Neuronal stem cell (in vitro differentiated cells): Measurements from ENCODE around the gene MFGE8.
"Not testable (repeated sequence)": the region's sequence is repeated elsewhere in the genome, so short reads cannot be mapped to it uniquely, and the experiment has no call there.

Experiments
- DNase-seq: peaks from one replicate; pipeline ENCODE4 v3.0.0-alpha.2; 2013; ENCODE audit warnings: low spot score
- H2AFZ ChIP-seq: one replicate; pipeline ENCODE4 v1.6.1; 2013; ENCODE audit warnings: mild to moderate bottlenecking, low read length, inconsistent platforms
- H2AK5ac ChIP-seq: 2 replicates; pipeline ENCODE4 v1.6.1; 2013; ENCODE audit warnings: low read depth, mild to moderate bottlenecking, inconsistent platforms, low read length, moderate library complexity, mixed read lengths
- H2BK120ac ChIP-seq: 2 replicates; pipeline ENCODE4 v1.6.1; 2013; ENCODE audit warnings: low read depth, mild to moderate bottlenecking, inconsistent platforms, low read length, moderate library complexity, mixed read lengths
- H2BK12ac ChIP-seq: one replicate; pipeline ENCODE4 v1.6.1; 2013; ENCODE audit warnings: low read length, inconsistent platforms
- H2BK15ac ChIP-seq: 2 replicates; pipeline ENCODE4 v1.6.1; 2013; ENCODE audit warnings: mild to moderate bottlenecking, low read length, inconsistent platforms, mixed read lengths
- H2BK5ac ChIP-seq: one replicate; pipeline ENCODE4 v1.6.1; 2013; ENCODE audit warnings: inconsistent platforms, mild to moderate bottlenecking, low read length, moderate library complexity
- H3K14ac ChIP-seq: one replicate; pipeline ENCODE4 v1.6.1; 2013; ENCODE audit warnings: low read length, inconsistent platforms
- H3K18ac ChIP-seq: 2 replicates; pipeline ENCODE4 v1.6.1; 2013; ENCODE audit warnings: low read length, inconsistent platforms
- H3K23ac ChIP-seq: 2 replicates; pipeline ENCODE4 v1.6.1; 2013; ENCODE audit warnings: low read depth, mild to moderate bottlenecking, mixed read lengths, low read length, inconsistent platforms; ENCODE audit not compliant: poor library complexity
- H3K27ac ChIP-seq: replicated peaks from 3 replicates; pipeline ENCODE4 v1.5.1; 2013; ENCODE audit warnings: low read length, inconsistent platforms
- H3K27me3 ChIP-seq, 3 experiments: 2 replicates each; pipeline ENCODE4 v1.6.1; 2013; ENCODE audit warnings: low read length in 3 of 3, mild to moderate bottlenecking in 2 of 3, inconsistent platforms in 1 of 3, low read depth in 1 of 3, mixed read lengths in 1 of 3, moderate library complexity in 1 of 3; ENCODE audit not compliant: control insufficient read depth in 3 of 3, insufficient read depth in 3 of 3
- H3K36me3 ChIP-seq, 2 donors: replicated peaks in 1 of 2; 2 replicates each; pipeline ENCODE4 v1.6.1; 2013; ENCODE audit warnings: low read length in 2 of 2; ENCODE audit not compliant: control insufficient read depth in 2 of 2, insufficient read depth in 2 of 2
- H3K4ac ChIP-seq: 2 replicates; pipeline ENCODE4 v1.6.1; 2013; ENCODE audit warnings: inconsistent platforms, mild to moderate bottlenecking, low read length, moderate library complexity
- H3K4me1 ChIP-seq, 2 donors: 1 replicate in 1 of 2; 2 replicates in 1 of 2; pipeline ENCODE4 v1.6.1; 2013; ENCODE audit warnings: low read length in 2 of 2, low read depth in 1 of 2; ENCODE audit not compliant: control insufficient read depth in 2 of 2, insufficient read depth in 1 of 2
- H3K4me2 ChIP-seq: one replicate; pipeline ENCODE4 v1.6.1; 2013; ENCODE audit warnings: mild to moderate bottlenecking, low read length, inconsistent platforms; ENCODE audit not compliant: insufficient read depth, poor library complexity, severe bottlenecking
- H3K4me3 ChIP-seq, 2 donors: 2 replicates each; pipeline ENCODE4 v1.5.1; 2013; ENCODE audit warnings: low read length in 2 of 2, mild to moderate bottlenecking in 2 of 2, inconsistent platforms in 1 of 2, moderate library complexity in 1 of 2
- H3K79me1 ChIP-seq: one replicate; pipeline ENCODE4 v1.6.1; 2013; ENCODE audit warnings: low read depth, mild to moderate bottlenecking, inconsistent platforms, low read length, moderate library complexity
- H3K9ac ChIP-seq: one replicate; pipeline ENCODE4 v1.6.1; 2013; ENCODE audit warnings: mild to moderate bottlenecking, low read depth, low read length, inconsistent platforms; ENCODE audit not compliant: poor library complexity
- H3K9me3 ChIP-seq, 2 donors: replicated peaks in 1 of 2; 2 replicates each; pipeline versions ENCODE3 to v1.6.1; 2013; ENCODE audit warnings: low read length in 2 of 2, mild to moderate bottlenecking in 2 of 2, inconsistent platforms in 1 of 2, low read depth in 1 of 2, mixed read lengths in 1 of 2, moderate library complexity in 1 of 2; ENCODE audit not compliant: control insufficient read depth in 2 of 2, insufficient read depth in 1 of 2
- H4K8ac ChIP-seq: one replicate; pipeline ENCODE4 v1.6.1; 2013; ENCODE audit warnings: low read depth, mild to moderate bottlenecking, inconsistent platforms, low read length, moderate library complexity
- H4K91ac ChIP-seq: one replicate; pipeline ENCODE4 v1.6.1; 2013; ENCODE audit warnings: low read length, low read depth, mild to moderate bottlenecking, inconsistent platforms; ENCODE audit not compliant: poor library complexity
- WGBS, 2 donors: extraction: QIAGEN DNeasy Blood & Tissue Kit; methylation state at CpG; one replicate each; pipeline ENCODE4 v1.1.7; 2013; ENCODE audit warnings: missing lambda C conversion rate in 2 of 2, mixed read lengths in 1 of 2; ENCODE audit not compliant: insufficient read length in 2 of 2, insufficient replicate concordance in 1 of 2; ENCODE audit errors: extremely low coverage in 2 of 2; 5-methylcytosine and 5-hydroxymethylcytosine counted together

The MFGE8 gene

GRCh38 chr15:88939486-88939806, 26.3 kb upstream of the MFGE8 start:
- no peak for DNase-seq
- H3K4me2 ChIP-seq, result no peak overlapping the region
- H3K36me3 ChIP-seq, result no peaks in the 10 kb centered on the region
- H2BK12ac ChIP-seq, result no peak overlapping the region
- no peak overlapping the region for H3K27ac ChIP-seq
- no peak overlapping the region for H2AFZ ChIP-seq
- no peaks in the 10 kb centered on the region for H3K4me1 ChIP-seq
- H4K91ac ChIP-seq, result no peak overlapping the region
- H2BK120ac ChIP-seq, result no peak overlapping the region
- no peak overlapping the region for H2BK15ac ChIP-seq
- no peaks in the 10 kb centered on the region for H3K27me3 ChIP-seq
- H3K9me3 ChIP-seq, result peaks cover 0 to 1% of the 10 kb centered on the region in 2 donors
- no peak overlapping the region for H4K8ac ChIP-seq
- H3K14ac ChIP-seq, result no peak overlapping the region
- H3K4me3 ChIP-seq, result no peak overlapping the region
- no peak overlapping the region for H3K9ac ChIP-seq
- no peak overlapping the region for H2AK5ac ChIP-seq
- no peaks in the 10 kb centered on the region for H3K79me1 ChIP-seq
- H3K23ac ChIP-seq, result no peak overlapping the region
- no peak overlapping the region for H3K18ac ChIP-seq
- H3K4ac ChIP-seq, result no peak overlapping the region
- no peak overlapping the region for H2BK5ac ChIP-seq
- 100% methylated on average over 1 of the region's 2 CpGs; no CpG with 5 or more reads in 1 of the 2 donors for WGBS, 2 donors

GRCh38 chr15:88938802-88939485, 25.8 kb upstream of the MFGE8 start:
- Histone ChIP-seq H3K9me3 (peaks cover 0 to 1% of the 10 kb centered on the region in 2 donors), H4K8ac (no peak overlapping the region), H2BK12ac (no peak overlapping the region), H2BK15ac (no peak overlapping the region), H3K27me3 (no peaks in the 10 kb centered on the region), H3K27ac (no peak overlapping the region), H3K9ac (no peak overlapping the region), H3K4me1 (no peaks in the 10 kb centered on the region), H3K14ac (no peak overlapping the region), H3K36me3 (no peaks in the 10 kb centered on the region), H3K79me1 (no peaks in the 10 kb centered on the region), H3K23ac (no peak overlapping the region), H3K4me3 (no peak overlapping the region), H4K91ac (no peak overlapping the region), H2BK5ac (no peak overlapping the region), H2AFZ (no peak overlapping the region), H2BK120ac (no peak overlapping the region), H3K4ac (no peak overlapping the region), H3K4me2 (no peak overlapping the region), H2AK5ac (no peak overlapping the region), H3K18ac (no peak overlapping the region)
- no peak for DNase-seq
- WGBS, 2 donors, result no CpG with 5 or more reads among the region's 15 CpGs

GRCh38 chr15:88934449-88934848, 21.3 kb upstream of the MFGE8 start:
- not testable (repeated sequence) for H3K27ac ChIP-seq, H3K9me3 ChIP-seq, H4K91ac ChIP-seq, H3K9ac ChIP-seq, H3K4me2 ChIP-seq, H2AK5ac ChIP-seq, H3K79me1 ChIP-seq, DNase-seq, H3K4me3 ChIP-seq, H3K4me1 ChIP-seq, H2BK12ac ChIP-seq, H3K23ac ChIP-seq, H3K14ac ChIP-seq, H2BK120ac ChIP-seq, H2BK5ac ChIP-seq, H3K27me3 ChIP-seq, H3K4ac ChIP-seq, H3K18ac ChIP-seq, H3K36me3 ChIP-seq, H4K8ac ChIP-seq, H2AFZ ChIP-seq, H2BK15ac ChIP-seq
- WGBS, 2 donors, result no CpG with 5 or more reads among the region's 4 CpGs

- H3K4ac ChIP-seq, result no peak overlapping the region
- no peak overlapping the region for H2BK120ac ChIP-seq
- no peaks in the 10 kb centered on the region for H3K4me1 ChIP-seq
- no peak overlapping the region for H3K23ac ChIP-seq
- WGBS, 2 donors, result no CpG with 5 or more reads among the region's 1 CpG
- H3K36me3 ChIP-seq, result no peaks in the 10 kb centered on the region
- no peaks in the 10 kb centered on the region for H3K27me3 ChIP-seq
- no peak overlapping the region for H2BK15ac ChIP-seq
- H2AFZ ChIP-seq, result no peak overlapping the region
- H4K91ac ChIP-seq, result no peak overlapping the region
- peaks cover 3% of the 10 kb centered on the region in 2 donors for H3K9me3 ChIP-seq
- H3K9ac ChIP-seq, result no peak overlapping the region
- no peak overlapping the region for H3K18ac ChIP-seq
- H2AK5ac ChIP-seq, result no peak overlapping the region
- H3K4me3 ChIP-seq, result no peak overlapping the region
- no peak overlapping the region for H4K8ac ChIP-seq
- H2BK5ac ChIP-seq, result no peak overlapping the region
- H2BK12ac ChIP-seq, result no peak overlapping the region
- no peak overlapping the region for H3K4me2 ChIP-seq
- no peak overlapping the region for H3K14ac ChIP-seq
- no peaks in the 10 kb centered on the region for H3K79me1 ChIP-seq
- no peak for DNase-seq
- no peak overlapping the region for H3K27ac ChIP-seq
These were observed 19.7 kb upstream of the MFGE8 start for GRCh38 chr15:88932875-88933330.
